Transverse colon (tissue), 3 donors: ENCODE results near the gene MELK.
"Not testable (repeated sequence)": the region's sequence is repeated elsewhere in the genome, so short reads cannot be mapped to it uniquely, and the experiment has no call there.

ENCODE experiments used
- EP300 ChIP-seq: sonication (generic); formaldehyde crosslinking; IDR thresholded peaks from one replicate; pipeline ENCODE4 v1.6.1; 2017; ENCODE audit warnings: antibody characterized with exemption, low read depth
- TF ChIP-seq, protein P1 (sequence below), 5 experiments: fragments of 200-600 bp in 3 of 5; fragments of 450-650 bp in 2 of 5; sonication (generic) in 3 of 5; IDR thresholded peaks; 1 replicate in 2 of 5; 2 replicates in 3 of 5; pipeline ENCODE4 v1.5.1; 2016 to 2017; ENCODE audit warnings: antibody characterized with exemption in 5 of 5, inconsistent platforms in 3 of 5, mild to moderate bottlenecking in 2 of 5, moderate library complexity in 1 of 5

DNA sequence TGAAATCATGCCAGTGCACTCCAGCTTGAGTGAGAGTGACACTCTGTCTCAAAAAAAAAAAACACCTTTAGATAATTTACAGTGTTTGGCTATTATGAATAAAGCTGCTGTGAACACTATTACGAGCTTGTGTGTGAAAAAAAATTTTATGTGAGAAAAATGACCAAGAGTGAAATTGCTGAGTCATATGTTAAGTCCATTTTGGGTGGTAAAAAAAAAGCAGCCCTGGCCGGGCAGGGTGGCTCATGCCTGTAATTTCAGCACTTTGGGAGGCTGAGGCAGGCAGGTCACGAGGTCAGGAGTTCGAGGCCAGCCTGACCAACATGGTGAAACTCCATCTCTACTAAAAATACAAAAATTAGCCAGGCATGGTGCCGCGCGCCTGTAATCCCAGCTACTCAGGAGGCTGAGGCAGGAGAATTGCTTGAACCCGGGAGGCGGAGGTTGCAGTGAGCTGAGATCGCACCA is 22.0 kb upstream of the MELK start:
- TF ChIP-seq, protein P1, sequence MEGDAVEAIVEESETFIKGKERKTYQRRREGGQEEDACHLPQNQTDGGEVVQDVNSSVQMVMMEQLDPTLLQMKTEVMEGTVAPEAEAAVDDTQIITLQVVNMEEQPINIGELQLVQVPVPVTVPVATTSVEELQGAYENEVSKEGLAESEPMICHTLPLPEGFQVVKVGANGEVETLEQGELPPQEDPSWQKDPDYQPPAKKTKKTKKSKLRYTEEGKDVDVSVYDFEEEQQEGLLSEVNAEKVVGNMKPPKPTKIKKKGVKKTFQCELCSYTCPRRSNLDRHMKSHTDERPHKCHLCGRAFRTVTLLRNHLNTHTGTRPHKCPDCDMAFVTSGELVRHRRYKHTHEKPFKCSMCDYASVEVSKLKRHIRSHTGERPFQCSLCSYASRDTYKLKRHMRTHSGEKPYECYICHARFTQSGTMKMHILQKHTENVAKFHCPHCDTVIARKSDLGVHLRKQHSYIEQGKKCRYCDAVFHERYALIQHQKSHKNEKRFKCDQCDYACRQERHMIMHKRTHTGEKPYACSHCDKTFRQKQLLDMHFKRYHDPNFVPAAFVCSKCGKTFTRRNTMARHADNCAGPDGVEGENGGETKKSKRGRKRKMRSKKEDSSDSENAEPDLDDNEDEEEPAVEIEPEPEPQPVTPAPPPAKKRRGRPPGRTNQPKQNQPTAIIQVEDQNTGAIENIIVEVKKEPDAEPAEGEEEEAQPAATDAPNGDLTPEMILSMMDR (IDR thresholded peaks at IDR 0.05) = not testable (repeated sequence)
- not testable (repeated sequence) for TF ChIP-seq EP300
